WTC11 (cell line): ENCODE measurements around the gene MIPOL1. TPM values are rescaled to one million over a fixed set of nuclear protein-coding genes. Genes with fewer than 3 reads are reported as not detected.
A peak's percentile ranks its signal among the peaks of the same experiment; 100 is the strongest.
"Not testable (repeated sequence)": the region's sequence is repeated elsewhere in the genome, so short reads cannot be mapped to it uniquely, and the experiment has no call there.

Experiments used
- ATAC-seq: fragments of 200-7000 bp; cut with Tn5 transposase; 2 replicates; pipeline ENCODE4 v1.10.0; 2021; ENCODE audit warnings: mild to moderate bottlenecking, moderate library complexity
- CTCF ChIA-PET: fragments of 300-600 bp; sonication (Branson Sonifier 250); formaldehyde crosslinking; loops from one replicate; lab custom pipeline; 2021; ENCODE audit warnings: antibody characterized with exemption; lab: Charles Lee
- POLR2A ChIA-PET: fragments of 350-600 bp; sonication (Branson Sonifier 250); formaldehyde crosslinking; loops from one replicate; lab custom pipeline; 2021; ENCODE audit warnings: antibody characterized with exemption; lab: Charles Lee
- DNase-seq: peaks from one replicate; pipeline ENCODE4 v3.0.0; 2021; ENCODE audit warnings: low spot score
- H3K27ac Mint-ChIP-seq: 2 replicates; pipeline ENCODE4 v1.8.0; 2021; ENCODE audit warnings: mixed read lengths
- H3K27me3 Mint-ChIP-seq: 2 replicates; pipeline ENCODE4 v1.8.0; 2021; ENCODE audit warnings: low read depth, mild to moderate bottlenecking, moderate library complexity, mixed read lengths
- H3K36me3 Mint-ChIP-seq: 2 replicates; pipeline ENCODE4 v1.8.0; 2021; ENCODE audit warnings: mixed read lengths
- H3K4me1 Mint-ChIP-seq: 2 replicates; pipeline ENCODE4 v1.8.0; 2022; ENCODE audit warnings: mixed read lengths
- H3K4me3 Mint-ChIP-seq: 2 replicates; pipeline ENCODE4 v1.8.0; 2021; ENCODE audit warnings: mild to moderate bottlenecking, moderate library complexity, mixed read lengths
- H3K9me3 Mint-ChIP-seq: 2 replicates; pipeline ENCODE4 v1.8.0; 2021; ENCODE audit warnings: mixed read lengths
- ARID4B ChIP-seq: sonication (generic); formaldehyde crosslinking; IDR thresholded peaks from 2 replicates; pipeline ENCODE4 v1.8.0; 2023; ENCODE audit warnings: missing genetic modification reagents, mild to moderate bottlenecking, borderline replicate concordance
- CREB1 ChIP-seq: sonication (generic); formaldehyde crosslinking; IDR thresholded peaks from 2 replicates; pipeline ENCODE4 v1.8.0; 2023; ENCODE audit warnings: mild to moderate bottlenecking, missing genetic modification reagents
- EMX1 ChIP-seq: fragments of 250-450 bp; sonication (Bioruptor Pico); IDR thresholded peaks from 2 replicates; pipeline ENCODE4 v1.8.0; 2021; ENCODE audit warnings: mild to moderate bottlenecking
- FOXK1 ChIP-seq: sonication (generic); formaldehyde crosslinking; IDR thresholded peaks from 2 replicates; pipeline ENCODE4 v1.8.0; 2022; ENCODE audit warnings: mild to moderate bottlenecking, moderate library complexity, missing genetic modification reagents
- IRF1 ChIP-seq: sonication (generic); formaldehyde crosslinking; IDR thresholded peaks from 2 replicates; pipeline ENCODE4 v1.8.0; 2023; ENCODE audit warnings: missing genetic modification reagents
- KAT7 ChIP-seq: sonication (generic); formaldehyde crosslinking; IDR thresholded peaks from 2 replicates; pipeline ENCODE4 v1.8.1; 2023; ENCODE audit warnings: missing genetic modification reagents, mild to moderate bottlenecking, borderline replicate concordance
- NFYB ChIP-seq: sonication (generic); formaldehyde crosslinking; conservative IDR thresholded peaks from 2 replicates; pipeline ENCODE4 v1.8.0; 2022; ENCODE audit warnings: low read depth, missing genetic modification reagents
- OVOL2 ChIP-seq: fragments of 250-450 bp; sonication (Bioruptor Pico); IDR thresholded peaks from 2 replicates; pipeline ENCODE4 v1.9.0; 2021; ENCODE audit warnings: mild to moderate bottlenecking, borderline replicate concordance
- TEAD4 ChIP-seq: sonication (generic); formaldehyde crosslinking; IDR thresholded peaks from 2 replicates; pipeline ENCODE4 v1.8.0; 2022; ENCODE audit warnings: mild to moderate bottlenecking, missing genetic modification reagents
- TP53 ChIP-seq: sonication (generic); formaldehyde crosslinking; IDR thresholded peaks from 2 replicates; pipeline ENCODE4 v1.8.1; 2023; ENCODE audit warnings: mild to moderate bottlenecking, missing genetic modification reagents
- ZNF138 ChIP-seq: sonication (generic); formaldehyde crosslinking; conservative IDR thresholded peaks from 2 replicates; pipeline ENCODE4 v1.8.1; 2022; ENCODE audit warnings: mild to moderate bottlenecking, moderate library complexity, missing genetic modification reagents
- ZNF281 ChIP-seq: sonication (generic); formaldehyde crosslinking; IDR thresholded peaks from 2 replicates; pipeline ENCODE4 v1.8.0; 2023; ENCODE audit warnings: mild to moderate bottlenecking, missing genetic modification reagents
- ZNF416 ChIP-seq: fragments of 250-450 bp; sonication (Bioruptor Pico); IDR thresholded peaks from 2 replicates; pipeline ENCODE4 v1.9.0; 2021; ENCODE audit warnings: mild to moderate bottlenecking, inconsistent platforms
- ZNF423 ChIP-seq: fragments of 250-450 bp; sonication (Bioruptor Pico); IDR thresholded peaks from 2 replicates; pipeline ENCODE4 v2.1.2; 2022; ENCODE audit warnings: mild to moderate bottlenecking, moderate library complexity
- total RNA-seq: library from RNA; stranded (reverse); gene quantifications from 3 replicates; pipeline ENCODE4 v1.2.3, GENCODE V29; 2021

The MIPOL1 gene
- total RNA-seq, 1 experiment from 2014 or later = 13.1 TPM

GRCh38 chr14:37384870-37385596, 187.3 kb downstream of the MIPOL1 start:
- TF ChIP-seq ZNF281 (CRISPR knock-in tag) (no peak), ARID4B (CRISPR knock-in tag) (no peak)
- H3K9me3 Mint-ChIP-seq = peaks cover 3% of the 10 kb centered on the region; the same call in 1 of the 2 replicates
- no peak overlapping the region for H3K27ac Mint-ChIP-seq
- CTCF ChIA-PET = interaction anchor here (1.7 kb wide), 1 partner anchor 207 kb away, joined by 4 read pairs; no protein-coding TSS in a partner anchor
- ATAC-seq = no peak
- DNase-seq = no peak
- POLR2A ChIA-PET = no interaction called here
- H3K4me3 Mint-ChIP-seq = no peak overlapping the region
- no peaks in the 10 kb centered on the region for H3K27me3 Mint-ChIP-seq
- no peaks in the 10 kb centered on the region; the same call in 1 of the 2 replicates for H3K36me3 Mint-ChIP-seq
- peaks cover 7% of the 10 kb centered on the region for H3K4me1 Mint-ChIP-seq

- Mint-ChIP-seq H3K36me3 (peaks cover 28% of the 10 kb centered on the region), H3K9me3 (peaks cover 47% of the 10 kb centered on the region)
- CTCF ChIA-PET = interaction anchor here (0.6 to 1.2 kb wide), 2 partner anchors 20 to 167 kb away, joined by 3 to 4 read pairs; no protein-coding TSS in a partner anchor
- H3K27me3 Mint-ChIP-seq, ATAC-seq, H3K4me1 Mint-ChIP-seq, H3K27ac Mint-ChIP-seq, DNase-seq, POLR2A ChIA-PET, H3K4me3 Mint-ChIP-seq: not testable (repeated sequence)
Observed at GRCh38 chr14:37397157-37397940, 199.6 kb downstream of the MIPOL1 start.

GRCh38 chr14:37397941-37398215, 200.1 kb downstream of the MIPOL1 start:
- ATAC-seq (no peak), DNase-seq (no peak)
- H3K27ac Mint-ChIP-seq = no peak overlapping the region; the same call in 1 of the 2 replicates
- H3K4me3 Mint-ChIP-seq = no peak overlapping the region
- TF ChIP-seq NFYB (CRISPR knock-in tag) (no peak), ZNF423 (CRISPR knock-in tag) (peak; percentile 96)
- peaks cover 42% of the 10 kb centered on the region for H3K9me3 Mint-ChIP-seq
- CTCF ChIA-PET = interaction anchor here (1.2 kb wide), 1 partner anchor 167 kb away, joined by 4 read pairs; no protein-coding TSS in a partner anchor
- peaks cover 7% of the 10 kb centered on the region for H3K4me1 Mint-ChIP-seq
- POLR2A ChIA-PET = no interaction called here
- no peaks in the 10 kb centered on the region for H3K27me3 Mint-ChIP-seq
- H3K36me3 Mint-ChIP-seq = peaks cover 28% of the 10 kb centered on the region

GRCh38 chr14:37399517-37399916, 201.8 kb downstream of the MIPOL1 start:
- ChIA-PET CTCF (no interaction called here), POLR2A (no interaction called here)
- peaks cover 7% of the 10 kb centered on the region for H3K4me1 Mint-ChIP-seq
- no peak for DNase-seq
- TF ChIP-seq ARID4B (CRISPR knock-in tag) (no peak), FOXK1 (no peak), IRF1 (CRISPR knock-in tag) (no peak), KAT7 (CRISPR knock-in tag) (no peak), TP53 (CRISPR knock-in tag) (no peak), EMX1 (CRISPR knock-in tag) (no peak), NFYB (CRISPR knock-in tag) (no peak), ZNF416 (CRISPR knock-in tag) (no peak), OVOL2 (CRISPR knock-in tag) (no peak), TEAD4 (CRISPR knock-in tag) (no peak), CREB1 (CRISPR knock-in tag) (no peak), ZNF138 (CRISPR knock-in tag) (no peak)
- TF ChIP-seq, all 79 proteins: peak for 0
- Mint-ChIP-seq H3K4me3 (no peak overlapping the region), H3K27me3 (no peaks in the 10 kb centered on the region), H3K27ac (no peak overlapping the region), H3K36me3 (peaks cover 23% of the 10 kb centered on the region), H3K9me3 (peaks cover 34% of the 10 kb centered on the region)
- no peak for ATAC-seq
